ENCODE results near the gene HTRA3.
A peak's percentile ranks its signal among the peaks of the same experiment; 100 is the strongest.

The HTRA3 gene

DNA sequence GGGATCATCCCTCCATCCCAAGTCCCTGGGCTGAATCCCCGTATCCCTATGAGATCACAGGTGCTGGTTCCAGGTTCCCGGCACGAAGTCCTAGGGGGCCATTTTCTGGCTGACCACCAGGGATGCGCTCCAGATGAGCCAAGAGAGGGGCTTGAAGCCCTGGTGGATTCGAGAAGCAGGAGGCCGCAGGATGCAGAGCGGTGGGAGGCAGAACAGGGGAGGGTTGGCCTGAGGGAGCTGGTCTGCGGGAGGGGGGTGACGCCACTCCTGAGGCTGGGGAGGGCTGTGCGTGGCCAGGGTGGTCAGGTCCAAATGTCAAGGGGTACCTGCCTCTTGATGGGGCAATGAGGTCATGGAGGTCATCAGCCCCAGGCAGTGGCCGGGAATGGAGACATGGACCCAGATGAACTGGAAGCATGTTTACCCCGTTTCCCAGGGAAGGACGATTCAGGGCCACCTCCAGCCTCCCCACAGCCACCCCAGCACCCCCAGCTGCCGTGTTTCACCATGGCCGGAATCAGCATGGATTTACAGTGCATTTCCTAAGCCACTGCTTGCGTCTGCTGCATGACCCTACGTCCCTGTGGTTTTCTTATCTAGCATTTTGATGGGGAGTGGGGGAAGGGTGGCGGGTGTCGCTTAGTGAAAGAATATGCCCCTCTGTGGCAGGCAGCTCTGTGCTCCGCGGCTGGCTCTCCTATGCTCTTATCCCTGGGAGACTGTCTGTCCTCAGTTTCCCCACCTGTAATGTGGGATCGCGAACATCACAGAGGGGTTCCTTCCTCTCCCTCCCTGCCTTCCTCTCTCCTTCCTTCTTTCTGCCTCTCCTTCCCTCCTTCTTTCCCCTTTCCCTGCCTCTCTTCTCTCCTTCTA lies 17.0 kb upstream of the HTRA3 start:
- ATAC-seq (no peak), DNase-seq (no peak)
- H3K27ac Mint-ChIP-seq: no peak overlapping the region
- H3K27me3 Mint-ChIP-seq: no peaks in the 10 kb centered on the region
- H3K9me3 Mint-ChIP-seq: no peaks in the 10 kb centered on the region
- no peaks in the 10 kb centered on the region for H3K4me1 Mint-ChIP-seq
- H3K4me3 Mint-ChIP-seq: no peak overlapping the region

DNA sequence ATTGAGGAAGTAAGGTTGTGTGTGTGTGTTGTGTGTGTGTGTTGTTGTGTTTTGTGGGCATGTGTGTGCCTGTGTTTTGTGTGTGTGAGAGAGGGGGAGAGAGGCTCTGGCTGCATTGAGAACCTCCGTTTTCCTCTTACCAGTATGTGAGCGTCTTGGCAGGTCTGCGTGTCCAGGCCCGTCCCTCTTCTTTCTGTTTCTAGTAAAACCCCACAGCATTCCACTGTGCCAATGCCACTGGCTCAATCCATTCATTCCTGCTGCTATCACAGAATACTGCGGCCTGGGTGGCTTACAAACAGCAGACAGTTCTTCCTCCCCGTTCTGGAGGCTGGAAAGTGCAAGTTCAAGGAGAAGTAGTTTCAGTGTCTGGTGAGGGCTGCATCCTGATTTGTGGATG lies 15.5 kb upstream of the HTRA3 start:
- no peak overlapping the region for H3K27ac Mint-ChIP-seq
- H3K4me3 Mint-ChIP-seq: no peak overlapping the region
- H3K27me3 Mint-ChIP-seq: no peaks in the 10 kb centered on the region
- H3K9me3 Mint-ChIP-seq: no peaks in the 10 kb centered on the region
- ATAC-seq (no peak), DNase-seq (no peak)
- no peaks in the 10 kb centered on the region for H3K4me1 Mint-ChIP-seq

DNA sequence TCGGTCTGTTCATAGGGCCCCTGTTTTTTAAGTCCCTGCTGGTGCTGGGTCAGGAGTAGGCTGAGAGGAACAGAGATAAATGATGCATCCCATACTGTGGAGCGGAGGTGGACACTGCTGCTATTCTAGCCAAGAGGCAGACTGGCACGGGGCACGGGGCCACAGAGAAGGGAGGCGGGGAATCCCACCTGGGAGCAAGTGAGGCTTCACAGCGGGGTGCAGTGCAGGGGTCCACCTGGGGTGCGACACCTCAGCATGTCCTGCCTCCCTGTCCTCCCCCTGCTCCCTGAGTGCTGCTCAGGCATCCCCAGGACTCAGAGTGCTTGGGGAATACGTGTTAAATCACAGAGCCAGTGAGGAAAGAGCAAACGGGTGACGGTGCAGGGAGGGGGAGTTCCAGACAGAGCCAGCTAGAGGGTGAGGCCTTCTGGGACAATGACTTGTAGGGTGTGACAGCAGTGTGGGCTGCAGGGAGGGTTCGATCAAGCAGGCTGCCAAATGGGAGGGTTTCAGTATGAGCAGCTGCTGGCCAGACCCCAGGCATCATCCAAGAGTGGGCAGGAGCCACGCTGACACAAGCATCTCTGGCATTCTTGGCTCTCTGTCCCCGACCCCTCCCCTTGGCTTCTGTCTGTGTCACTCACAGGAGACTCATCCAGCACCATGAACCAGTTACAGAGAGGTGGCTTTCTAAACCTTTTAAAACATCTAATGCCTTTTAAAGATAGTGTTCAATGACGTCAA lies 13.7 kb upstream of the HTRA3 start:
- ATAC-seq (no peak), DNase-seq (no peak)
- H3K27ac Mint-ChIP-seq: no peak overlapping the region
- H3K27me3 Mint-ChIP-seq: no peaks in the 10 kb centered on the region
- H3K4me1 Mint-ChIP-seq: no peaks in the 10 kb centered on the region
- no peaks in the 10 kb centered on the region for H3K9me3 Mint-ChIP-seq
- no peak overlapping the region for H3K4me3 Mint-ChIP-seq

DNA sequence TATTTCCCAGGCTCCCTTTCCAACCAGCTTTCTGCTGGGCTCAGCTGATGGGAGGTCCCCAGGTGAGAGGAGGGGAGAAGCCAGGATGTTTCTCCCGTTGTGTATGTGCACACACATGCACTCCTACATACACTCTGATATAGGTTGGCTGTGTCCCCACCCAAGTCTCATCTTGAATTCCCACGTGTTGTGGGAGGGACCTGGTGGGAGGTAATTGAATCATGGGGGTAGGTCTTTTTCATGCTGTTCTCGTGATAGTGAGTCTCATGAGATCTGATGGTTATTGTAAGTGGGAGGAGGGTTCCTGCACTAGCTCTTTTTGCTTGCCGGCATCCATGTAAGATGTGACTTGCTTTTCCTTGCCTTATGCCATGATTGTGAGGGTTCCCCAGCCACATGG lies 11.7 kb upstream of the HTRA3 start:
- no peak overlapping the region for H3K27ac Mint-ChIP-seq
- ATAC-seq (no peak), DNase-seq (no peak)
- no peaks in the 10 kb centered on the region for H3K4me1 Mint-ChIP-seq
- no peaks in the 10 kb centered on the region for H3K27me3 Mint-ChIP-seq
- H3K4me3 Mint-ChIP-seq: no peak overlapping the region
- no peaks in the 10 kb centered on the region for H3K9me3 Mint-ChIP-seq

DNA sequence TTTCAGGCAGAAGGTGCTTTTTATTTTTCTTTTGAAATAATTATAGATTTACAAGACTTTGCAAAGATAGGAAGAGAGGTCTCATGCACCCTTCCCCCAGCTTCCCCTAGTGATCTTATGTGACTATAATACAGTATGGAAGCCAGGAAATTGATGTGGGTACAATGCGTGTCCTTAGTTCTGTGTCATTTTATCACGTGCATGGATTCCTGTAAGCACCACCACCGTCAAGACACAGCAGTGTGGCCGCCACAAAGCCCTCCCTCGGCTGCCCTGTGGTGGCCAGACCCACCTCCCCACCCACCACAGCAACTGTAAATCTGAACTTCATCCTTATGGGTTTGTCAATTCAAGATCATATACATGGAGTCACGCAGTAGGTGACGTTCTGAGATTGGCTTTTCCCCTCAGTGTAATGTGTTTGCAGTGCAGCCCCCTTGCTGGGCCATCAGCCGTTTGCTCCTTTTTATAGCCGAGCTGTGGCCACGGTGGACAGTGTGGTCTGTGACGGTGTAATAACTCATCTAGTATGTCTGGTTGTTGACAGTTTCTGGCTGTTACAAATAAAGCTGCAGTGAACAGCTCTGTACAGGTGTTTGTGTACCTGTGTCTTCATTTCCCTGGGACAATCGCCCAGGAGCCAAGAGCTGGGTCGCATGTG lies 10.9 kb upstream of the HTRA3 start:
- Mint-ChIP-seq H3K4me3 (no peak overlapping the region), H3K9me3 (no peaks in the 10 kb centered on the region), H3K27me3 (no peaks in the 10 kb centered on the region), H3K27ac (peak overlapping the region in 1 of 2 donors; percentile 13), H3K4me1 (no peaks in the 10 kb centered on the region)
- ATAC-seq (no peak), DNase-seq (no peak)

DNA sequence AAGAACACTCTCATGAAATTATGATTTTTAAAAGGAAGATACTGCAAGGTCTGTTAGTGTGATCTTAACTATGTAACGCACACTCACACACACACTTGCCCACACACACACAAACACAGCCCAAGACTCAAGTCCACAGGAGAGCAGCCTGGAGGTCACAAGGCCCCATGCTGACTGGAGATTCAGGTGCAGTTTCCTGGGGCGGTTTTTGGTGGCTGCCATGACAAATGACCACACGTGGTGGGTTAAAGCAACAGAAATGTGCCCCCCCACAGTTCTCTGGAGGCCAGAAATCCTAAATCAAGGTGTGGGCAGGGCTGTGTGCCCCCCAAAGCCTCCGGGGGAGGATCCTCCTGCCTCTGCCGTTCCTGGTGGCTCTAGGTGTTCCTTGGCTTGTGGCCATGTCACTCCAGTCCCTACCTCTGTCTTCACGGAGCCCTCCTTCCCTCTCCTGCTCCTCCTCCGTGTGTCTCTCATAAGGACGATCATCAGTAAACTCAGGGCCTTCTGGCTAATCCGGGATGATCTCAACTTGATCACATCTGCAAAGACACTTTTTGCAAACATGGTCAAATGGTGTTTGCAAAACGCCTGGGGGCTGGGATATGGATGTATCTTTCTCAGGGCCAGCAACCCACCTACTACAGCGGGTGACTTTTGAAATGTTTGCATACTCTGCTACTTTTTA lies 9.7 kb upstream of the HTRA3 start:
- Mint-ChIP-seq H3K9me3 (no peaks in the 10 kb centered on the region), H3K4me1 (no peaks in the 10 kb centered on the region), H3K4me3 (no peak overlapping the region), H3K27me3 (no peaks in the 10 kb centered on the region), H3K27ac (peak overlapping the region in 1 of 2 donors; percentile 7)
- ATAC-seq: no peak
- DNase-seq: no peak

DNA sequence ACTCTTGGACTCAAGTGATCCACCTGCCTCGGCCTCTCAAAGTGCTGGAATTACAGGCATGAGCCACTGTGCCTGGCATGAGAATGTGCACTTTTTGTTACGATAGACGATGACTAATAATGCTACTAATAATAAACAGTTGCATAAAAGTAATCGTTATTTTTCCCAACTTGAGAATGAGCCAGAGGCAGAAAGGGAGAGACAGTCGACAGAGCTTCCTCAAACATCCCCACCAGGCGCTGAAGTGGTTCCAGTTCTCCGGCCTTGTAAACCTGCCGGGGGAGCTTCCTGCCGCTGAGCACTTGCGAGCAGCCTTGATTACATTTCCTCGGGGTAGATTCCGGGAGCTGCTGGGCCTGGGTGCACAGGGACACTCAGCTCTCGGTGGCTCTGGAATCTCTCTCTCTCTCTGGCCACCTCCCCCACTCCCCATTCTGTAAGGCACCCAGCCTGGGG lies 8.9 kb upstream of the HTRA3 start:
- Mint-ChIP-seq H3K4me1 (no peaks in the 10 kb centered on the region), H3K4me3 (no peak overlapping the region), H3K9me3 (no peaks in the 10 kb centered on the region), H3K27me3 (no peaks in the 10 kb centered on the region), H3K27ac (no peak overlapping the region)
- DNase-seq (no peak), ATAC-seq (no peak)

DNA sequence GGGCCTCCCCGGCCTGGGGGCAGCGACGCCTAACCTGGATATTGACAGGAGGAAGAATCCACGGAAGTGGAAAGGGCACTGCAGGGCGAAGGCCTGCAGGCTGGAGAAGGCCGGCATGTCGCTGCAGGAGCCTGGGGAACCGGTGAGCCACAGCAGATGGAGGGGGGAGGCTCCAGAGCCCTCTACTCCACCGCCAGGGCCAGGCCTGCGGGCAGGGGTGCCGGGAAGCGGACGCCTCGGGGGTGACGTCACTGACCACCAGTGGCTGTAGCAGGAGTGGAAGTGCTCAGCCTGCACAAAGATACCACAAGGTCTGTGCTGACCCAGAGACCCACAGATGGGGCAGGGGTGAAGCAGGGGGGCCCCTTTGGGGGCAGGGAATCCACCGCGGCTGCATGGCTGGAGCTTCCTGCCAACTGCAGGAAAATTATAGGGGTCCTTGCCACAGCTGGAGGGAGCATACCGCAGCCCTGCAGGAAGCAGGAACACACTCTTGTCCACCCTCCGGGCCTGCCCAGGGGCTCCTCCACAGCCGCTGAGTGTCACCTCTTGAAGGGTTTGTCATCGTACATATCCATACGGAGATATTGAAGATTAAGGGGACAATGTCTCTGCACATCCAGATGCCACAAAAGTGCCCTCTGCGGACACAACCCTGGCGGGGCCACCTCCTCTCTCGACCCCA lies 7.6 kb upstream of the HTRA3 start:
- DNase-seq: no peak

DNA sequence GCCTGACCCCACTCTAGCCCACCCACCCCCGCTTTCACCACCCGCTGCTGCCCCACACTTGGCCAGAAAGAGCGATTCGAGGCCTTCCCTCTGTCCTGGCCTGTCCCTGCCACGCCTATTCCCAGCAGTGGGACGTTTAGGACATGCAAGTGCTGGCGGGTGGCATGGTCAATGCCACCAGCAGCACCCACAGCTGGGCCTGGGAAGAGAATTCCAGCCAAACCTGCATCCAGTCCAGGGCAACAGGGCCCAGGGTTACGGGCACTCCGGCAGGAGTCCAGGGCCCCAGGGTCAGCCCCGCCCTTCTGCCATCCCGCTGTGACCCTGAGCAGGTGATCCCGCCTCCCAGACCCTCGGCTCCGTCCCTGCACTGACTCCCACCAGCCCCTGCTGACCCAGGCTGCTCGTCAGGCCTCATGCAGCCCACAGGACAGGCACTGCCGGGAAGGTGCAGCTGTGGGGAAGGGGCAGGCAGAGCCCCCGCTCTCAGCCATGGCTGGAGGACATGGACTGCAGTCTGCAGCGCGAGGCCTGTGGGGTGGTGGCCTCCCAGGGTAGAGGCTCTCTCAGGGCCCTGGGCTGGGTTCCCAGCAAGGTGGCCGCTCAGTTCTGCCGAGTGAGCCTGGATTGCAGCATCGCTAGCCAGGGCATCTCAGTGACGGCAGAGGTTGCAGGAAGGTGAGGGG lies 6.8 kb upstream of the HTRA3 start:
- no peak overlapping the region for H3K27ac Mint-ChIP-seq
- H3K9me3 Mint-ChIP-seq: no peaks in the 10 kb centered on the region
- no peaks in the 10 kb centered on the region for H3K27me3 Mint-ChIP-seq
- no peak for DNase-seq
- no peaks in the 10 kb centered on the region for H3K4me1 Mint-ChIP-seq
- ATAC-seq: no peak
- H3K4me3 Mint-ChIP-seq: no peak overlapping the region

More for the DNA sequence above, 7.6 kb upstream of the HTRA3 start:
- ATAC-seq: no peak
- no peaks in the 10 kb centered on the region for H3K4me1 Mint-ChIP-seq
- H3K9me3 Mint-ChIP-seq: no peaks in the 10 kb centered on the region
- H3K27ac Mint-ChIP-seq: no peak overlapping the region
- H3K4me3 Mint-ChIP-seq: no peak overlapping the region
- no peaks in the 10 kb centered on the region for H3K27me3 Mint-ChIP-seq

DNA sequence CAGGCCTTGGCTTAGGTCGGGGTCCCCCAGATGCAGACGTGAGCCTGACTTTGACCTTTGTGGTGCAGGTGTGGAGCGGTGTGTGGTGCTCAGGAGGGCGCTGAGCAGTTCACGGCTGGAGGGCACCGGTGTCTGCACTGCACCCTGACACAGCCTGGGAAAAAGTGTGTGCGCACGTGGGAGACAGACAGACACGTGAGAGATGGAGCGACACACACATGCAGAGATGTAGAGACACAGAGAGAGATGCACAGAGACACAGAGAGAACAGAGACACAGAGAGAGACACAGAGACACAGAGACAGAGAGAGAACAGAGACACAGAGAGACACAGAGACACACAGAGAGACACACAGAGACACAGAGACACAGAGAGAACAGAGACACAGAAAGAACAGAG lies 6.2 kb upstream of the HTRA3 start:
- peaks cover 2% of the 10 kb centered on the region for H3K27me3 Mint-ChIP-seq
- no peak overlapping the region for H3K4me3 Mint-ChIP-seq
- DNase-seq (no peak), ATAC-seq (no peak)
- H3K4me1 Mint-ChIP-seq: no peaks in the 10 kb centered on the region
- no peak overlapping the region for H3K27ac Mint-ChIP-seq
- no peaks in the 10 kb centered on the region for H3K9me3 Mint-ChIP-seq

DNA sequence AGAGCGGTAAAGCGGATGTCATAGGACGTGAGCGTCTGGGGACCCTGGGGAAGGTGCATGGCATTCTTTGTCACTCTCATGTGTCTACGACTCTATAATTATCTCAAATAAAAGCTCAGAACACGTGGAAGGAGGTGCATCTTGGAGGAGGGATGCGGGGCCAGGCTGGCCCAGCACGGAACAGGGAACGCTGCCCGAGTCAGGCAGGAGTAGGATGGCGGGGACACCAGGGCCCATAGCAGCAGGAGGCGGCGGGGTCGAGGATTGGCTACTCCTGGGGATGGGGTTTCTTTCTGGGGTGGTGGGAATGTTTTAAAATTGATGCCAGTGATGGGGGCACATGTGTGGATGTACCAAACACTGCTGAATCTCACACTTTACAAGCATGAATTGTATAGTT lies 5.4 kb upstream of the HTRA3 start:
- DNase-seq (no peak), ATAC-seq (no peak)
- Mint-ChIP-seq H3K27me3 (peaks cover 10% of the 10 kb centered on the region), H3K4me3 (no peak overlapping the region), H3K27ac (no peak overlapping the region), H3K9me3 (no peaks in the 10 kb centered on the region), H3K4me1 (no peaks in the 10 kb centered on the region)

DNA sequence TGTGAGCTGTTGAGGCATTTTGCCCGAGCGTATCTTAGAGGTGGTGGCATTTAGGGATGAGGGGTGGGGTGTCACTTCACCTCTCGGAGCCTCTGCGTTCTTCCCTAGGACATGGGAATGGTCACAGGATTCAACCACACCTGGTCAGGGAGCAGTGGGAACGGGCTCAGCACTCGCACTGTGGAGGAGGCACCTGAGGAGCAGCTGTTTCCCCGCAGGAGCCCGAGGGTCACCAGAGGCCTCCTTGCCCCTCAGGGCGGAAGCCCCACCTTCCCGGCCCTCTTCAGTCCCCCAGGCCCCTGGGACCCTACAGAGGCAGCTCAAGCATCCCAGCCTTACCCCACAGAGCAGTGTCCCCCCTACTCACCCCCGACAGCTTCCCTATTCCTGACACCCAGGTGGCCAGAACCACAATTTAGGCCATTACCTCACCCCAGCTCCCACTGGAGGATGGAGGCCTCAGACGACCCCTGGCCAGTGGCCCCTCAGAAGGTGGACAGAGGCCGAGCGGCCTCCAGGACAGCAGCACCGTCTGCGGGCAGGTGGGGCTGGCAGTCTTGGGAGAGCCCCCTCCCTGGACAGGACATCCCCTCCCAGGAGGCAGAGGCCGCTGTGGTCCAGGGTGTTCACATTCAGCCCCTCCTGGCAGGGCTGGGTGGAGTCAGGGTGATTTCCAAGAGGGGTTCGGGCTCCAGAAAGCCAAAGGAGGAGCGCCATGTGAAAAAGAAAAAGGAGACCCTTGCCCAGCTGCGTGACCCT lies 4.2 kb upstream of the HTRA3 start:
- no peaks in the 10 kb centered on the region for H3K9me3 Mint-ChIP-seq

DNA sequence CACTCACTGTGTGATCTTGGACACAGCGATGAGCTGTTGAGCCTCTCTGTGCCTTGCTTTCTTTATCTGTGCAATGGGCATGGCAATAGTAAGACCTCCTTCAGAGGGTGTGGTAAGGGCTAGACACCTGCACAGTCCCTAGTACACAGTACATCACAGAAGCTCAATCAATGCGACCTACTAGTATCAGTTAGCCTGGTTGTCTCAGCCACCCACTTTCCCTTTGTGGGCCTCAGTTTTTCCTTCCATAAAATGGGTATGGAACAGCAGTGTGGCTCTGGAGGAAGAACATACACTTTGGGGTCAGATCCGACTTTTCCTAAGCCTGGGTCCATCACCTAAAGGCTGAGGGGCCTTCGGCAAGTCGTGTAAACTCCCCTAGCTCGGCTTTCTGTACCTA lies 3.5 kb upstream of the HTRA3 start:
- Mint-ChIP-seq H3K4me3 (no peak overlapping the region), H3K27me3 (peaks cover 25% of the 10 kb centered on the region), H3K27ac (no peak overlapping the region), H3K4me1 (no peaks in the 10 kb centered on the region), H3K9me3 (no peaks in the 10 kb centered on the region)
- ATAC-seq: no peak
- DNase-seq: no peak

More for the DNA sequence above, 4.2 kb upstream of the HTRA3 start:
- Mint-ChIP-seq H3K4me3 (no peak overlapping the region), H3K27ac (no peak overlapping the region), H3K27me3 (peaks cover 18% of the 10 kb centered on the region), H3K4me1 (no peaks in the 10 kb centered on the region)
- DNase-seq: no peak
- no peak for ATAC-seq

DNA sequence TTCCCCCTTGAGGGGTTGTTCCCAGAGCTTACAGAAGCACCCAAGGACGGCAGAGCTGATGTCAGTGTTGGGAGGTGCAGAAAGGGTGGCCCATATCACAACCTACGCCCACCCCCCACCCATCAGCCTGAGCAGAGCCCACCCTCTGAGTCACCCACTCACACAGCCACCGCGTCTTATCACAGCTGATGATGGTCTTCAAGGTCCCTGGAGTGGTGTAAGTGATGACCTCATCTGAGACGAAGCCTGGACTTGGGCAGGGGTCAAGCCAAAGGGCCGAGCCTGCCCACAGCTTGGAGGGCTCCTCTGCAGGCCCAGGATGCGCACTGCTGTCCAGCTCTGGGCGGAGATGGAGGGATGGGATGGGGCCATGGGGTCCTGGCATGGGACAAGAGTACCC lies 3.0 kb upstream of the HTRA3 start:
- no peak overlapping the region for H3K27ac Mint-ChIP-seq
- no peak for ATAC-seq
- no peak for DNase-seq
- no peaks in the 10 kb centered on the region for H3K9me3 Mint-ChIP-seq
- H3K4me3 Mint-ChIP-seq: no peak overlapping the region
- peaks cover 29% of the 10 kb centered on the region for H3K27me3 Mint-ChIP-seq
- no peaks in the 10 kb centered on the region for H3K4me1 Mint-ChIP-seq

All from stimulated activated naive CD8-positive, alpha-beta T cell treated with anti-CD3 and anti-CD28 coated beads, Interleukin-15, amount 100 ng/mL, for 72 hours (primary cell).